Small intestine (tissue), 7 donors: ENCODE data around the gene FBH1. TPM values are rescaled to one million over a fixed set of nuclear protein-coding genes. Genes with fewer than 3 reads are reported as not detected.
"Not testable (repeated sequence)": the region's sequence is repeated elsewhere in the genome, so short reads cannot be mapped to it uniquely, and the experiment has no call there.

ENCODE experiments used
- DNase-seq, 2 donors: peaks; one replicate each; pipeline versions ENCODE4 v3.0.0 to v3.0.0-alpha.2; 2013
- FAIRE-seq: peaks from 2 replicates; lab custom pipeline; 2012; peaks lifted over from hg19 to GRCh38; lab: Jason Lieb, UNC
- H3K27ac ChIP-seq, 3 donors: one replicate each; pipeline ENCODE4 v1.5.1; 2013; ENCODE audit warnings: low read length in 2 of 3, mild to moderate bottlenecking in 2 of 3, control low read depth in 1 of 3, inconsistent platforms in 1 of 3, low read depth in 1 of 3, moderate library complexity in 1 of 3
- H3K27me3 ChIP-seq, 3 donors: one replicate each; pipeline ENCODE4 v1.6.1; 2013; ENCODE audit warnings: low read length in 3 of 3, inconsistent platforms in 1 of 3; ENCODE audit not compliant: control insufficient read depth in 3 of 3, insufficient read depth in 3 of 3
- H3K36me3 ChIP-seq, 3 donors: one replicate each; pipeline ENCODE4 v1.6.1; 2013; ENCODE audit warnings: low read length in 3 of 3, inconsistent platforms in 1 of 3, low read depth in 1 of 3, mild to moderate bottlenecking in 1 of 3, moderate library complexity in 1 of 3; ENCODE audit not compliant: control insufficient read depth in 3 of 3, insufficient read depth in 2 of 3
- H3K4me1 ChIP-seq, 3 donors: one replicate each; pipeline ENCODE4 v1.6.1; 2013; ENCODE audit warnings: low read length in 2 of 3, inconsistent platforms in 1 of 3, low read depth in 1 of 3, mild to moderate bottlenecking in 1 of 3, moderate library complexity in 1 of 3; ENCODE audit not compliant: control insufficient read depth in 3 of 3, insufficient read depth in 2 of 3
- H3K4me3 ChIP-seq, 3 donors: one replicate each; pipeline ENCODE4 v1.5.1; 2013; ENCODE audit warnings: low read length in 3 of 3, control low read depth in 1 of 3, inconsistent platforms in 1 of 3, low read depth in 1 of 3, mild to moderate bottlenecking in 1 of 3, moderate library complexity in 1 of 3
- H3K9me3 ChIP-seq, 2 donors: one replicate each; pipeline ENCODE4 v1.6.1; 2013; ENCODE audit warnings: low read depth in 1 of 2, low read length in 1 of 2; ENCODE audit not compliant: control insufficient read depth in 2 of 2, insufficient read depth in 1 of 2
- WGBS, 3 donors: extraction: QIAGEN DNeasy Blood & Tissue Kit; methylation state at CpG; one replicate each; pipeline ENCODE4 v1.1.7; 2013; 5-methylcytosine and 5-hydroxymethylcytosine counted together
- polyA plus RNA-seq, 4 donors: library from polyadenylated mRNA; stranded (reverse) in 3 of 4; unstranded in 1 of 4; fragments of 200-250 nt in 3 of 4; fragments of 120-200 nt in 1 of 4; gene quantifications; one replicate each; pipeline versions ENCODE4 v1.2.1 to v1.2.3, GENCODE V29; 2013
- donor health status: healthy with polysubstance abuse.
- donor health status: control.
- donor health status: control.
- donor health status: Bipolar disorder and iron deficiency.
- donor health status: healthy.

FBH1 gene
- polyA plus RNA-seq, 4 donors, result 38.8 to 89.9 (median 67.5) TPM

- Histone ChIP-seq H3K36me3 (peaks cover 8 to 58% (median 15%) of the 10 kb centered on the region in 3 donors), H3K4me1 (no peaks in the 10 kb centered on the region), H3K27ac (no peak overlapping the region), H3K27me3 (no peaks in the 10 kb centered on the region), H3K9me3 (no peaks in the 10 kb centered on the region), H3K4me3 (no peak overlapping the region)
- 94 to 95% (median 94%) methylated on average over 27 to 29 of the region's 29 CpGs for WGBS, 3 donors
- DNase-seq (no peak), FAIRE-seq (no peak)
Observed at GRCh38 chr10:5961405-5962100, 71.5 kb downstream of the FBH1 start.

DNA sequence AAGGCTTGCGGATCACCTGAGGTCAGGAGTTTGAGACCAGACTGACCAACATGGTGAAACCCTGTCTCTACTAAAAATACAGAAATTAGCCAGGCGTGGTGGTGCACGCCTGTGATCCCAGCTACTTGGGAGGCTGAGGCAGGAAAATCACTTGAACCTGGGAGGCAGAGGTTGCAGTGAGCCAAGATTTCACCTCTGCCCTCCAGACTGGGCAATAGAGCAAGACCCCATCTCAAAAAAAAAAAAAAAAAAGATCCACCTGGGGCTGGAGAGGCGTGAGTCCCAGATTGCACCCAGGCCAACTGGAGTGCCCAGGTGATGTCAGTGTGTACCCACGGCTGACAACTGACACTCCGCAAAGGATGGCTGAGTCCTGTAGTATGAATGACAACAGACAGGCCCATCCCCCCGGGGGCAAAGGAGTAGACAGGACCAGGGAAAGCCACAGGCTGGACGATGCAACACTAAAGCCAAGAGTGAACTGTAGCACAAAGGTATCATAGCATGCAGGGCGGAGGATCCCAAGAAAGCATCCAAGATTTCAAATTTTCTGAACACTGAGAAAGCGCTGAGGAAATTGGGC lies 72.4 kb downstream of the FBH1 start:
- H3K9me3 ChIP-seq, FAIRE-seq, H3K27ac ChIP-seq, DNase-seq, H3K27me3 ChIP-seq, H3K4me3 ChIP-seq, H3K4me1 ChIP-seq: not testable (repeated sequence)
- H3K36me3 ChIP-seq, result peaks cover 8 to 58% (median 15%) of the 10 kb centered on the region in 3 donors
- 96 to 98% (median 97%) methylated on average over 10 of the region's 10 CpGs for WGBS, 3 donors

DNA sequence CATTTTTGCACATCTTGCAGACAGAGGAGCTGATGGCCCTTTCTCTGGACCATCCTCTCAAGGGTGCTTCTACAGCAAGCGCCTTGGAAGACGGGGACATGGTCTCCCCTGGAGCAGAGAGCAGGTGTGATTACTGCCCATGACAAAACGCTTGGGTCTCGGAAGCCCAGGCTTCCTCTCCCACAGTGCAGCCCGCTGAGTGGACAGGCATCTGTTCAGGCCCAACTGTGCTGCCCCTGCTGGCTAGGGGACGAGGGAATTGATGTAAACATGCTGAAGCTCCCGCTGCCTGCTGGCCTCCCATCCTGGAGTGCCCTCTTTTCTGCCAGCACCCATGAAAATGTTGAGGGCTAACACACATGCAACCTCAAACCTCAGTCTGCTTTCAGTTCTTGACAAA lies 73.0 kb downstream of the FBH1 start:
- 88 to 96% (median 95%) methylated on average over 7 of the region's 7 CpGs for WGBS, 3 donors
- peaks cover 8 to 58% (median 15%) of the 10 kb centered on the region in 3 donors for H3K36me3 ChIP-seq
- no peaks in the 10 kb centered on the region for H3K9me3 ChIP-seq
- H3K4me3 ChIP-seq, result no peak overlapping the region
- no peak overlapping the region for H3K27ac ChIP-seq
- no peaks in the 10 kb centered on the region for H3K4me1 ChIP-seq
- FAIRE-seq, result no peak
- no peak for DNase-seq
- H3K27me3 ChIP-seq, result no peaks in the 10 kb centered on the region

DNA sequence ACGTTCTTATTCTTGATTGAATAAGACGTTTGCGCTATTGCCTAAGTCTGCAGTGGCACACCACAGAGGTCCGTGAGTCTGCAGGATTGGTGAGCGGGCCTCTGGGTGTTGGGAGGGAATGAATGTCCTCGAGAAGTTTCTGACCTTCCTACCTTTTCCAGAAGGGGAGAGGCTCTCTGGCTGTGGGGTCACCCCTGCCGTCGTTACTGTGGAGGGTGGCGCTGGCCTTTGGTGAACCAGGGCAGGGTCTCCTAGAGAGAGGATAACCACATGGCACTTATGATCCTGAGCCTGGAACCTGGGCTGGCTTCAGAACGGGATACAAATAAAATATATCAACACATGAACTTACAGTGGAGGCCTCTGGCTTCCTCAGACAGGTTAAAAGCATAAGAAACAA lies 73.5 kb downstream of the FBH1 start:
- Histone ChIP-seq H3K9me3 (no peaks in the 10 kb centered on the region), H3K27me3 (no peaks in the 10 kb centered on the region), H3K4me1 (no peaks in the 10 kb centered on the region), H3K4me3 (no peak overlapping the region), H3K27ac (no peak overlapping the region), H3K36me3 (peaks cover 8 to 62% (median 15%) of the 10 kb centered on the region in 3 donors)
- DNase-seq (no peak), FAIRE-seq (no peak)
- WGBS, 3 donors, result 89 to 92% (median 90%) methylated on average over 10 of the region's 10 CpGs

DNA sequence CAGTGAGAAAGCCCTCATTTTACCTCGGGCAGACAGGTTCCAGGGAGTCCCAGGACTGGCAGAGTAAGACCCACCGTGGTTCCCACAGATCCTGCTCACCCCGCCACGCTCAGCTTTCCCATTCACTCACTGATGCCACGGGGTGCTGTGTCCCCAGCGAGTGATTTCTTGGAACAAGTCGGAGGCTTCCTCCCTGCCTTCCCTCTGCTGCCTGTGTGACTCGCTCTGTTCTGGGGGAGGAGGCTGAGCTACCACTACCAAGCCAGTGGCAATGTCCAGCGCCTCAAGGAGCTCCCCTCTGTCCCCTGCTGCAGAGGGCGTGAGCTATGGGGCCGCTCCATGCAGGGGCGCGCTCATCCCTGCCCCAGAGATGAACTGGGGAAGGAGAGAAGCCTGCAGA lies 74.7 kb downstream of the FBH1 start:
- peaks cover 8 to 55% (median 12%) of the 10 kb centered on the region in 3 donors for H3K36me3 ChIP-seq
- no peaks in the 10 kb centered on the region for H3K9me3 ChIP-seq
- H3K27me3 ChIP-seq, result no peaks in the 10 kb centered on the region
- H3K27ac ChIP-seq, result no peak overlapping the region
- H3K4me1 ChIP-seq, result no peaks in the 10 kb centered on the region
- FAIRE-seq (no peak), DNase-seq (no peak)
- no peak overlapping the region for H3K4me3 ChIP-seq
- 91 to 92% (median 92%) methylated on average over 13 of the region's 13 CpGs for WGBS, 3 donors

GRCh38 chr10:5965266-5965665 lies 75.2 kb downstream of the FBH1 start:
- 17 to 67% (median 46%) methylated on average over 8 of the region's 8 CpGs for WGBS, 3 donors
- peak in 1 of 2 donors; percentile 29 for DNase-seq
- H3K27me3 ChIP-seq, result no peaks in the 10 kb centered on the region
- no peak overlapping the region for H3K27ac ChIP-seq
- no peaks in the 10 kb centered on the region for H3K9me3 ChIP-seq
- peaks cover 6 to 50% (median 8%) of the 10 kb centered on the region in 3 donors for H3K36me3 ChIP-seq
- FAIRE-seq, result no peak
- H3K4me3 ChIP-seq, result no peak overlapping the region
- no peaks in the 10 kb centered on the region for H3K4me1 ChIP-seq

- no peak for DNase-seq
- no peak for FAIRE-seq
- 85 to 91% (median 86%) methylated on average over 5 of the region's 5 CpGs for WGBS, 3 donors
- Histone ChIP-seq H3K36me3 (peaks cover 2 to 26% (median 4%) of the 10 kb centered on the region in 3 donors), H3K4me3 (no peak overlapping the region), H3K27me3 (no peaks in the 10 kb centered on the region), H3K27ac (peak overlapping the region in 1 of 3 donors; percentile 1), H3K4me1 (peaks cover 5 to 10% (median 7%) of the 10 kb centered on the region in 3 donors), H3K9me3 (no peaks in the 10 kb centered on the region)
Observed at GRCh38 chr10:5968037-5968680, 78.1 kb downstream of the FBH1 start.

DNA sequence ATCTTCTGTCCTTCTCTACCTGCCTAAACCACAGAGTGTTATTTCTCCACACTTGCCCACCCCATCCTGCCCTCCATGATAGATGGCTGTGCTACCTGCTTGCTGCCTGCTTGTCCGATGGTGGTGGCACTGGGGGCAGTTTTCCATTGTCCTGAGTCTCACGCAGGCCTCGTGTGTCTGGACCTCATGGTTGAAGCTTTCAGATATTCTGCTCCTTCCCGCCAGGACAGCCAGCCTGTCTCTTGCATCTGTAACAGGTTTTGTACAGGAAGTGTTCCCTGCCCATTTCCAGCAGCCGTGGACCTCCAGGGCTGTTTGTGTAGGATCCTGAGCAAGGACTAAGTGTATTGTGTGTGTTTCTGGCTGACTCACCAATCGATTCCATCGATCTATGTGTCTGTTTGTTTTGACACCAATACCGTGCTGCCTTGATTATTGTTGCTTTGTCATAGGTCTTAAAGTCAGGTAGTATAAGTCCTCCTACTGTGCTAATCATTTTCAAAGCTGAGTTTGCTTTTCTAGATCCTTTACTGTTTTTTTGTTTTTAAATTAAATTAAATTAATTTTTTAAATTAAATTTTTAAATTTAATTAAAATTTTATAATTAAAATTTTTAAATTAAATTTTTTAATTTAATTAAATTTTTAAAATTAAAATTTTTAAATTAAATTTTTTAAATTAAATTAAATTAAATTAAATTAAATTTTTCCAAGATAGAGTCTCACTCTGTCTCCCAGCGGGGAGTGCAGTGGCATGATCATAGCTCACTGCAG lies 78.8 kb downstream of the FBH1 start:
- Histone ChIP-seq H3K4me1 (peaks cover 5 to 10% (median 7%) of the 10 kb centered on the region in 3 donors), H3K4me3 (no peak overlapping the region), H3K36me3 (peaks cover 0 to 22% (median 0%) of the 10 kb centered on the region in 3 donors), H3K27ac (peak overlapping the region in 1 of 3 donors; percentile 1), H3K9me3 (no peaks in the 10 kb centered on the region), H3K27me3 (no peaks in the 10 kb centered on the region)
- DNase-seq (peak in 1 of 2 donors; percentile 43), FAIRE-seq (no peak)
- WGBS, 3 donors, result 83 to 88% (median 85%) methylated on average over 9 of the region's 9 CpGs
